ENCODE data around the gene VAMP2.
A peak's percentile ranks its signal among the peaks of the same experiment; 100 is the strongest.

VAMP2 gene

DNA sequence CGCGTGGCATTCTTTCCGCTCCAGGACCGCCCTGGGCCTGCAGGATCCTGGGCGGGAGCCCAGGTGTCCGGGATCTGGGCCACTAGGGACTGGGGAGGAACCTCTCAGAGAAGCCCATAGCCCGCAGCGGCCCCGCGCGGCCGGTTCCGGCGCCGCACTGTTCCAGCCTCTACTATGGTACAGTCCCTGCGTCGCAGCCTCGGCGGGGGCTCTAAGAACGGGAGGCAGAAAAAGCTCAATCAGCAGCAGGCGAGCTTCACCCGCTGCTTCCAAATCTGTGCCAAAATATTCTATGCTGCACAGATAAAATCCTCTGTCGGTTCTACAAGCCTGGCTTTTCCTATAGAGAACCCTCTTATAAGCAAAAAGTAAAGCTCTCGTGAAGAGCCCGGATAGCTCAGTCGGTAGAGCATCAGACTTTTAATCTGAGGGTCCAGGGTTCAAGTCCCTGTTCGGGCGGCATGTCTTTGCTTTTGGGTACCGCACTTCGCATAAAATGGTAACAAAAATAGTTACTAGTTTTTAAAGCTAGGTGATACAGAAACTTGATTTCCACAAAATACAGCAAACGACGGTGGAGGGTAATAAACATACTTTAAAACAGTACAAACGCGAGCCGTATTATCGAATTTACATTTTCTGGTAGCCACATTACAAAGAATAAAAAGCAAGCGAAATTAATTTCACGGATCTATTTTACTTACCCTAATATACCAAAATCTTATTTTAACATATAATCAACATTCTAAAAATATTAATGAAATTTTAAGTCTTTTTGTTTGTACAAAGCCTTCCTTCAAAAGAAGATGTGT lies 43.8 kb downstream of the VAMP2 start:
- no peaks in the 10 kb centered on the region for H3K9me3 ChIP-seq (ENCODE audit: control insufficient read depth, low read length)
- no peaks in the 10 kb centered on the region for H3K79me2 ChIP-seq
- TF ChIP-seq, protein P1, sequence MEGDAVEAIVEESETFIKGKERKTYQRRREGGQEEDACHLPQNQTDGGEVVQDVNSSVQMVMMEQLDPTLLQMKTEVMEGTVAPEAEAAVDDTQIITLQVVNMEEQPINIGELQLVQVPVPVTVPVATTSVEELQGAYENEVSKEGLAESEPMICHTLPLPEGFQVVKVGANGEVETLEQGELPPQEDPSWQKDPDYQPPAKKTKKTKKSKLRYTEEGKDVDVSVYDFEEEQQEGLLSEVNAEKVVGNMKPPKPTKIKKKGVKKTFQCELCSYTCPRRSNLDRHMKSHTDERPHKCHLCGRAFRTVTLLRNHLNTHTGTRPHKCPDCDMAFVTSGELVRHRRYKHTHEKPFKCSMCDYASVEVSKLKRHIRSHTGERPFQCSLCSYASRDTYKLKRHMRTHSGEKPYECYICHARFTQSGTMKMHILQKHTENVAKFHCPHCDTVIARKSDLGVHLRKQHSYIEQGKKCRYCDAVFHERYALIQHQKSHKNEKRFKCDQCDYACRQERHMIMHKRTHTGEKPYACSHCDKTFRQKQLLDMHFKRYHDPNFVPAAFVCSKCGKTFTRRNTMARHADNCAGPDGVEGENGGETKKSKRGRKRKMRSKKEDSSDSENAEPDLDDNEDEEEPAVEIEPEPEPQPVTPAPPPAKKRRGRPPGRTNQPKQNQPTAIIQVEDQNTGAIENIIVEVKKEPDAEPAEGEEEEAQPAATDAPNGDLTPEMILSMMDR (IDR thresholded peaks at IDR 0.05) = peak; percentile 97
- peak overlapping the region; percentile 78 for H3K27ac ChIP-seq
- no peaks in the 10 kb centered on the region for H3K36me3 ChIP-seq (ENCODE audit: control insufficient read depth, insufficient read depth, low read length)
- peak overlapping the region; percentile 48 for H3K4me3 ChIP-seq (ENCODE audit: low read depth, low read length)
- H3K9ac ChIP-seq = no peak overlapping the region
- peaks cover 2% of the 10 kb centered on the region for H3K27me3 ChIP-seq (ENCODE audit: control insufficient read depth, insufficient read depth, low read length)
- H3K4me1 ChIP-seq = peaks cover 23% of the 10 kb centered on the region
- H2AFZ ChIP-seq = peak overlapping the region; percentile 79
- H3K4me2 ChIP-seq (ENCODE audit: low read length) = peak overlapping the region; percentile 82

DNA sequence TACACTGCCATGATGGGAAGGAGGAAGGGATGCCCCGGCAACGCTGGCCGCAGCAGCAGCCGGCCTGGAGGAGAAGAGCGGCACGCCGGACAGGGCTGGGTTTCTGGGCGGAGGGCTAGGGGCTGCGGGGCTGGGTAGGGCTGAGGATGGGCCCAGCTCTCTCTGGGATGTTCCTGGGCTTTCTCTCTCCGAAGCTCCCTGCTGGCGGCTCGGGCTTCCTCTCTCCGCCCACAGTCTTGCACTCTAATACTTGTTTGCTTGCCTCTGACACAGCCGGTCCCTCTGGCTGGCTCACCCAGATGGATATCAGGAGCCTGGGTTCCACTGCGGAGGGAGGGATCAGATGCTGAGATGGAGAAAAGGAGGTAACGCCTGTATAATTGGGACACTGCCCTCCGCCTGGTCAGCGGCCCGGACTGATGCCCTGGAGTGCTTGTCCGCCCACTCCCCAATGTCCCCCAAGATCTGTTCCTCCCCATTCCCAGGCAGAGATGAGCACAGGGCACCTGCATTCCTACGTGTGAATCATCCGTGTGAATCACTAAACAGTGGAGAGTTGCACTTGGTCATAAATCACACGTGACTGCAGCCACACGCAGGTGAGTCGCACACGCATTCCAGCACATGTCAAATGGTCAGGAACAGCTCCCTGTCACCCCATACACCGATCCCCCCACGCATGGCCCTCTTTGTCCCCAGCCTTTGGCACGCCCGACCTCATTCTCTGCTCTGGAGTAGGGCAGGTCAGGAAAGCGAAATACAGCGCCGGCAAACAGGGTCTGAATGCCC lies 44.6 kb downstream of the VAMP2 start, which contains the start of gene ALOXE3:
ALOXE3 (minus strand) TSS at position 535 of the 789 bp plus-strand sequence; CDS start at position 11, 524 bp downstream.
- Histone ChIP-seq H3K79me2 (no peaks in the 10 kb centered on the region), H3K27ac (peak within 1 kb of the TSS; percentile 78), H3K4me3 (ENCODE audit: low read depth, low read length) (peak within 1 kb of the TSS; percentile 48), H3K4me2 (ENCODE audit: low read length) (peak within 1 kb of the TSS; percentile 82), H3K27me3 (ENCODE audit: control insufficient read depth, insufficient read depth, low read length) (peaks cover 2% of the 10 kb centered on the region), H3K4me1 (peaks cover 15% of the 10 kb centered on the region), H2AFZ (peak within 1 kb of the TSS; percentile 79), H3K36me3 (ENCODE audit: control insufficient read depth, insufficient read depth, low read length) (no peaks in the 10 kb centered on the region), H3K9me3 (ENCODE audit: control insufficient read depth, low read length) (no peaks in the 10 kb centered on the region), H3K9ac (no peak within 1 kb of the TSS)
- TF ChIP-seq, protein P1 (IDR thresholded peaks at IDR 0.05) = no peak

DNA sequence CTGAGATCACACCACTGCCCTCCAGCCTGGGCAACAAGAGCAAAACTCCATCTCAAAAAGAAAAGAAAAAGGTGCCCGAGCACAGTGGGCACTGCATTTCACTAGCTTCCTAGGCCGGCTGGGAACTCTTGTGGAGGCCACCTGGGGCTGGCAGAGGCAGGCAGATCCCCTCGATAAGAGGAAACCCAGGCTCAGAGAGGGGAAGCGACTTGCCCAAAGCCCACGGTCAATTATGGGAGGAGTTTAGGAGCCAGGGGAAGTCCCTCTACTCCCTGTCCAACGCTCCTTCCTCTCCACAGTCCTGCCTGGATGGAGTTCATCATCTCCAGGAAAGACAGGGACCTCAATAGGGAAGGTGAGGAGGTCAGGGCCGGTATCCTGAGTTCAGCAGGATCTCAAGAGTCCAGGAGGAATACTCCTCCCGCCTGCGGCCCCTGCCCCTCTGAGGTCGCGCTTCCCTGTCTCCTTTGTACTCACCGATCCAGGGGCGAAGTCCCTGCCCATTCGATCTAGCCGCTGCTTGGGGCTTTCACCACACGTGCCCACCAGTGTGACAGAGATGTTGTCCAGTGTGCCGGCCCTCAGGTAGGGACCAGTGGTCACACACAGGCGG lies 45.3 kb downstream of the VAMP2 start:
- Histone ChIP-seq H3K9me3 (ENCODE audit: control insufficient read depth, low read length) (no peaks in the 10 kb centered on the region), H3K4me1 (peaks cover 13% of the 10 kb centered on the region), H2AFZ (peak overlapping the region; percentile 79), H3K27me3 (ENCODE audit: control insufficient read depth, insufficient read depth, low read length) (peaks cover 2% of the 10 kb centered on the region), H3K4me3 (ENCODE audit: low read depth, low read length) (peak overlapping the region; percentile 48), H3K36me3 (ENCODE audit: control insufficient read depth, insufficient read depth, low read length) (no peaks in the 10 kb centered on the region), H3K27ac (peak overlapping the region; percentile 78), H3K79me2 (no peaks in the 10 kb centered on the region), H3K9ac (no peak overlapping the region), H3K4me2 (ENCODE audit: low read length) (peak overlapping the region; percentile 82)
- TF ChIP-seq, protein P1 (IDR thresholded peaks at IDR 0.05) = no peak

DNA sequence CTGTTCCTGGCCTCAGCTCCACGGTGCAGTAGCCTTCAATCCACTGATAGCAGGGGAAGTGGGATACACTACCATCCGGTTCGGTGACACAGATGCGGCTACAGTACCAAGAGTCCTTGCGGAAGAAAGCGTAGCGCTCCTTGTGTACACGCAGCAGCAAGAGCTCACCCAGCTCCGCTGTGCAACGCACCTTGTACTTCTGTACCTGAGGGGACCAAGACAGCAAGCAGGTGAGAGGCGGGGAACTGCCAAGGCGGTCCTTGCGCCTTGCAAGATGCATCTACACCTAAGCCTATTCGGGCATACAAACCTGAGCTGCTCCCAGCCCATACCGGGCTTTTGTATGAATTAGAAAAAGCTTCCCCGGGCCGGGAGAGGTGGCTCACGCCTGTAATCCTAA lies 46.0 kb downstream of the VAMP2 start:
- Histone ChIP-seq H3K4me3 (ENCODE audit: low read depth, low read length) (no peak overlapping the region), H3K4me1 (peaks cover 13% of the 10 kb centered on the region), H3K27me3 (ENCODE audit: control insufficient read depth, insufficient read depth, low read length) (peaks cover 2% of the 10 kb centered on the region)

More for the DNA sequence above, 46.0 kb downstream of the VAMP2 start:
- TF ChIP-seq, protein P1 (IDR thresholded peaks at IDR 0.05) = no peak
- Histone ChIP-seq H2AFZ (no peak overlapping the region), H3K4me2 (ENCODE audit: low read length) (no peak overlapping the region), H3K79me2 (no peaks in the 10 kb centered on the region), H3K9me3 (ENCODE audit: control insufficient read depth, low read length) (no peaks in the 10 kb centered on the region), H3K36me3 (ENCODE audit: control insufficient read depth, insufficient read depth, low read length) (no peaks in the 10 kb centered on the region), H3K27ac (no peak overlapping the region), H3K9ac (no peak overlapping the region)

All from parathyroid adenoma (tissue), 2 donors.